Panc1 (cell line): ENCODE measurements around the gene KRT25. TPM values are rescaled to one million over a fixed set of nuclear protein-coding genes. Genes with fewer than 3 reads are reported as not detected.

ENCODE experiments used
- ATAC-seq: fragments of 200-7000 bp; cut with Tn5 transposase; 2 replicates; pipeline ENCODE4 v1.9.1; 2020; ENCODE audit warnings: mild to moderate bottlenecking, moderate library complexity
- BruUV-seq: library from RNA; stranded (reverse); fragments of 400-500 nt; replicated peaks from 2 replicates; lab custom pipeline; 2021; lab: Mats Ljungman, UMichigan
- CTCF ChIA-PET: fragments of 300-600 bp; sonication (Branson Sonifier 250); formaldehyde crosslinking; loops from one replicate; lab custom pipeline; 2022; ENCODE audit warnings: antibody characterized with exemption; lab: Charles Lee
- POLR2A ChIA-PET: fragments of 300-600 bp; sonication (Branson Sonifier 250); formaldehyde crosslinking; loops from one replicate; lab custom pipeline; 2022; ENCODE audit warnings: antibody characterized with exemption; lab: Charles Lee
- DNase-seq: peaks from one replicate; pipeline ENCODE4 v3.0.0-alpha.2; 2010; ENCODE audit warnings: low read depth, low spot score
- H3K27ac ChIP-seq: 2 replicates; pipeline ENCODE4 v1.5.1; 2011; ENCODE audit warnings: mild to moderate bottlenecking, low read length, inconsistent platforms
- H3K27me3 ChIP-seq: fragments of 200-500 bp; sonication (Bioruptor generic); 2 replicates; pipeline ENCODE4 v1.6.0; 2014; ENCODE audit warnings: low read length, inconsistent platforms; ENCODE audit not compliant: control insufficient read depth, insufficient read depth
- H3K36me3 ChIP-seq: fragments of 200-500 bp; sonication (Bioruptor generic); 2 replicates; pipeline ENCODE4 v1.5.1; 2014; ENCODE audit warnings: inconsistent platforms, mild to moderate bottlenecking, low read length, moderate library complexity; ENCODE audit not compliant: control insufficient read depth, insufficient read depth
- H3K4me1 ChIP-seq: 2 replicates; pipeline ENCODE4 v1.5.1; 2011; ENCODE audit warnings: inconsistent platforms, mild to moderate bottlenecking, low read length, moderate library complexity; ENCODE audit not compliant: control insufficient read depth, insufficient read depth
- H3K4me3 ChIP-seq, 2 experiments: 2 replicates each; pipeline ENCODE4 v1.5.1; 2011 to 2012; ENCODE audit warnings: low read depth in 2 of 2, low read length in 2 of 2, mild to moderate bottlenecking in 2 of 2, inconsistent platforms in 1 of 2, moderate library complexity in 1 of 2
- H3K9me3 ChIP-seq: fragments of 200-500 bp; sonication (Bioruptor generic); 2 replicates; pipeline ENCODE4 v1.5.1; 2014; ENCODE audit warnings: low read depth, mild to moderate bottlenecking, inconsistent platforms, low read length, moderate library complexity; ENCODE audit not compliant: control insufficient read depth, insufficient read depth
- CTCF ChIP-seq: fragments of 450-650 bp; IDR thresholded peaks from 2 replicates; pipeline ENCODE4 v1.5.1; 2017; ENCODE audit warnings: mild to moderate bottlenecking
- POLR2AphosphoS5 ChIP-seq: IDR thresholded peaks from 2 replicates; pipeline ENCODE4 v1.6.1; 2012; ENCODE audit warnings: mild to moderate bottlenecking, low read depth, low read length, moderate library complexity
- SIN3A ChIP-seq: IDR thresholded peaks from 2 replicates; pipeline ENCODE4 v1.6.1; 2012; ENCODE audit warnings: low read depth, mild to moderate bottlenecking, low read length, moderate library complexity, borderline replicate concordance; ENCODE audit not compliant: insufficient read depth
- TCF7L2 ChIP-seq: IDR thresholded peaks from 2 replicates; pipeline ENCODE4 v1.6.1; 2011; ENCODE audit warnings: mild to moderate bottlenecking, low read depth, low read length, inconsistent platforms
- in situ Hi-C: cut with HindIII; loops from 2 replicates; pipeline ENCODE4 v1.10.0; 2016; ENCODE audit warnings: low sequenced_read_pairs, low pct_unique_long_range_greater_than_20kb
- intact Hi-C: fragments of 100-400 bp; cut with micrococcal nuclease; formaldehyde crosslinking; loops from one replicate; pipeline ENCODE4 v1.10.0; 2022; ENCODE audit not compliant: unreplicated experiment
- total RNA-seq: library from RNA; stranded (reverse); gene quantifications from one replicate; pipeline ENCODE4 v1.2.1, GENCODE V29; 2021; ENCODE audit not compliant: unreplicated experiment
- TF ChIP-seq, protein P1 (sequence below), 2 experiments: IDR thresholded peaks; 2 replicates each; pipeline ENCODE4 v1.6.1; 2011 to 2012; ENCODE audit warnings: low read depth in 2 of 2, control low read depth in 1 of 2, low read length in 1 of 2, mild to moderate bottlenecking in 1 of 2, moderate library complexity in 1 of 2; ENCODE audit not compliant: insufficient read depth in 1 of 2

Gene KRT25
- total RNA-seq, 1 experiment from 2014 or later: not detected

GRCh38 chr17:40799859-40800258, 44.7 kb upstream of the KRT25 start, which contains the start of gene KRT28:
Gene KRT28, minus strand, starts transcription at chr17:40799959. Its CDS starts 66 bp downstream, at chr17:40799893.
- Histone ChIP-seq H3K4me1 (peaks cover 5% of the 10 kb centered on the region), H3K27me3 (peaks cover 23% of the 10 kb centered on the region), H3K9me3 (no peaks in the 10 kb centered on the region), H3K36me3 (no peaks in the 10 kb centered on the region), H3K27ac (no peak within 1 kb of the TSS), H3K4me3 (no peak within 1 kb of the TSS)
- intact Hi-C loops (loop anchor here (5.0 kb wide), 1 partner anchor 52 kb away; no protein-coding TSS in a partner anchor), in situ Hi-C loops (no loop called here)
- no peak for ATAC-seq
- BruUV-seq: no TSS peak
- ChIA-PET POLR2A (no interaction called here), CTCF (no interaction called here)
- DNase-seq: no peak
- TF ChIP-seq CTCF: no peak
- TF ChIP-seq POLR2AphosphoS5: no peak
- no peak for TF ChIP-seq SIN3A
- TF ChIP-seq, protein P1, sequence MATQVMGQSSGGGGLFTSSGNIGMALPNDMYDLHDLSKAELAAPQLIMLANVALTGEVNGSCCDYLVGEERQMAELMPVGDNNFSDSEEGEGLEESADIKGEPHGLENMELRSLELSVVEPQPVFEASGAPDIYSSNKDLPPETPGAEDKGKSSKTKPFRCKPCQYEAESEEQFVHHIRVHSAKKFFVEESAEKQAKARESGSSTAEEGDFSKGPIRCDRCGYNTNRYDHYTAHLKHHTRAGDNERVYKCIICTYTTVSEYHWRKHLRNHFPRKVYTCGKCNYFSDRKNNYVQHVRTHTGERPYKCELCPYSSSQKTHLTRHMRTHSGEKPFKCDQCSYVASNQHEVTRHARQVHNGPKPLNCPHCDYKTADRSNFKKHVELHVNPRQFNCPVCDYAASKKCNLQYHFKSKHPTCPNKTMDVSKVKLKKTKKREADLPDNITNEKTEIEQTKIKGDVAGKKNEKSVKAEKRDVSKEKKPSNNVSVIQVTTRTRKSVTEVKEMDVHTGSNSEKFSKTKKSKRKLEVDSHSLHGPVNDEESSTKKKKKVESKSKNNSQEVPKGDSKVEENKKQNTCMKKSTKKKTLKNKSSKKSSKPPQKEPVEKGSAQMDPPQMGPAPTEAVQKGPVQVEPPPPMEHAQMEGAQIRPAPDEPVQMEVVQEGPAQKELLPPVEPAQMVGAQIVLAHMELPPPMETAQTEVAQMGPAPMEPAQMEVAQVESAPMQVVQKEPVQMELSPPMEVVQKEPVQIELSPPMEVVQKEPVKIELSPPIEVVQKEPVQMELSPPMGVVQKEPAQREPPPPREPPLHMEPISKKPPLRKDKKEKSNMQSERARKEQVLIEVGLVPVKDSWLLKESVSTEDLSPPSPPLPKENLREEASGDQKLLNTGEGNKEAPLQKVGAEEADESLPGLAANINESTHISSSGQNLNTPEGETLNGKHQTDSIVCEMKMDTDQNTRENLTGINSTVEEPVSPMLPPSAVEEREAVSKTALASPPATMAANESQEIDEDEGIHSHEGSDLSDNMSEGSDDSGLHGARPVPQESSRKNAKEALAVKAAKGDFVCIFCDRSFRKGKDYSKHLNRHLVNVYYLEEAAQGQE (IDR thresholded peaks at IDR 0.05; ENCODE audit: insufficient read depth in 1 of 2, low read depth in 2 of 2, low read length in 1 of 2): no peak
- no peak for TF ChIP-seq TCF7L2

DNA sequence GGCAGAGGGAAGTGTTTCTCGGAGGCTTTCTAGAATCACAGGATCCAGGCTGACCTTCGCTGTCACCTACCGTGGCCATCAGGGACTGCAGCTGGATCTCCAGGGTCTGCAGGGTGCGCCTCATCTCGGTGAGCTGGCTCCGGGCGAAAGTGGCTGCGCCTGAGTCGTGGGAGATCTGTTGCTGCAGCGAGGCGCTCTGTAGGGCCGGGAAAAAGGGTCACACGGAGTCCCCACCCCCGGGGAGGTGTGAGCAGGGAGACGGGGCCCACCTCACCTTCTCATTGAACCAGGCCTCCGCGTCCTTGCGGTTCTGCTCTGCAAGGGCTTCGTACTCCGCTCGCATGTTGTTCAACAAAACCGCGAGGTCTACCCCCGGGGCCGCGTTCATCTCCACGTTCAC, 41.7 kb upstream of the KRT25 start:
- ATAC-seq: no peak
- Histone ChIP-seq H3K4me3 (no peak overlapping the region), H3K27ac (no peak overlapping the region), H3K27me3 (peaks cover 26% of the 10 kb centered on the region), H3K9me3 (no peaks in the 10 kb centered on the region), H3K4me1 (no peaks in the 10 kb centered on the region), H3K36me3 (no peaks in the 10 kb centered on the region)
- no TSS peak for BruUV-seq
- in situ Hi-C loops (no loop called here), intact Hi-C loops (no loop called here)
- POLR2A ChIA-PET: no interaction called here
- TF ChIP-seq POLR2AphosphoS5 (no peak), SIN3A (no peak), CTCF (no peak), TCF7L2 (no peak)
- TF ChIP-seq, protein P1 (IDR thresholded peaks at IDR 0.05; ENCODE audit: insufficient read depth in 1 of 2, low read depth in 2 of 2, low read length in 1 of 2): no peak
- DNase-seq: no peak
- CTCF ChIA-PET: interaction anchor here (0.7 kb wide), 1 partner anchor 181 kb away, joined by 3 read pairs; no protein-coding TSS in a partner anchor
